ENCODE measurements around the gene RAVER2. TPM values are rescaled to one million over a fixed set of nuclear protein-coding genes. Genes with fewer than 3 reads are reported as not detected.
"Not testable (repeated sequence)": the region's sequence is repeated elsewhere in the genome, so short reads cannot be mapped to it uniquely, and the experiment has no call there.

RAVER2 gene, protein sequence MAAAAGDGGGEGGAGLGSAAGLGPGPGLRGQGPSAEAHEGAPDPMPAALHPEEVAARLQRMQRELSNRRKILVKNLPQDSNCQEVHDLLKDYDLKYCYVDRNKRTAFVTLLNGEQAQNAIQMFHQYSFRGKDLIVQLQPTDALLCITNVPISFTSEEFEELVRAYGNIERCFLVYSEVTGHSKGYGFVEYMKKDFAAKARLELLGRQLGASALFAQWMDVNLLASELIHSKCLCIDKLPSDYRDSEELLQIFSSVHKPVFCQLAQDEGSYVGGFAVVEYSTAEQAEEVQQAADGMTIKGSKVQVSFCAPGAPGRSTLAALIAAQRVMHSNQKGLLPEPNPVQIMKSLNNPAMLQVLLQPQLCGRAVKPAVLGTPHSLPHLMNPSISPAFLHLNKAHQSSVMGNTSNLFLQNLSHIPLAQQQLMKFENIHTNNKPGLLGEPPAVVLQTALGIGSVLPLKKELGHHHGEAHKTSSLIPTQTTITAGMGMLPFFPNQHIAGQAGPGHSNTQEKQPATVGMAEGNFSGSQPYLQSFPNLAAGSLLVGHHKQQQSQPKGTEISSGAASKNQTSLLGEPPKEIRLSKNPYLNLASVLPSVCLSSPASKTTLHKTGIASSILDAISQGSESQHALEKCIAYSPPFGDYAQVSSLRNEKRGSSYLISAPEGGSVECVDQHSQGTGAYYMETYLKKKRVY
- 18.3 to 19.6 TPM (median 18.6 TPM) in 3 replicates for total RNA-seq

DNA sequence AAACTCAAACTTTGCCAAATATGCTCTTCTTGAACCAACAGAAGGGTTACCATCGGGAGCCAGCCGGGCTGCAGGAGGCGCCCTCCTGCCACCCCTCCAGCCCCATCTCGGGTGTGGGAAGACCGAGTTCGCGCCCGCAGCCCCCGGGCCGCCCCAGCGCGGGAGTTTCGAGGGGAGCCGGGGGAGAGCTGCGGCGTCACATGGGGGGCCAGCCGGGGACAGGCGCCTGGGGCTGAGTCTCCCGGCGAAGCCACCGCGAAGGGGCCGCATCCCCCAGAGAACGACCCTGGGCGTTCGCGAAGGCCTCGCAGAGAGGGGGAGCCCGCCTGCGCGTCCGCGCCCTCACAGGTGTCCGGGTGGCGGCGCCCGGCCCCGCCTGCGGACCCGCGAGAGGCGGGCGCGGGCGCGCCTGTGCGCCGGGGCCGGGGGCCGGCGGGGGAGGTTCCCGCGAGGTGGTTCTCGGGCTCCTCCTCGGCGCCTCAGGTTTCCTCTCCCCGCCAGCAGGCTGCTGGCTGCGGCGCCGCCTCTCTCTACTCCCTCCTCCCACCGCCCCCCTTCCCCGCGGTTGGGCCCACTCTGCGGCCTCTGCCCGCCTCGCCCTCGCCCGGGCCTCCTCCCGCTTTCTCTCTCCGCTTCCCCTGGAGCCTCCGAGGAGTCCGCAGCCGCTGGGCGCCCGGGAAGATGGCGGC is at the start of gene RAVER2:
Gene RAVER2, plus strand, starts transcription at position 584 of the 689 bp plus-strand sequence. Its CDS starts 98 bp downstream, at position 682.
- H3K27me3 Mint-ChIP-seq (ENCODE audit: low read depth): no peaks in the 10 kb centered on the region
- peak within 1 kb of the TSS; percentile 98 for H3K27ac Mint-ChIP-seq
- peak within 1 kb of the TSS; percentile 88 for H3K4me3 Mint-ChIP-seq
- H3K4me1 Mint-ChIP-seq: peaks cover 23% of the 10 kb centered on the region
- peak; percentile 74 to 84 for DNase-seq (ENCODE audit: low spot score in 2 of 2, unreplicated experiment in 2 of 2)
- H3K36me3 Mint-ChIP-seq: no peaks in the 10 kb centered on the region
- H3K9me3 Mint-ChIP-seq: no peaks in the 10 kb centered on the region
- no peak for TF ChIP-seq CTCF (IDR thresholded peaks at IDR 0.05; ENCODE audit: unreplicated experiment)

DNA sequence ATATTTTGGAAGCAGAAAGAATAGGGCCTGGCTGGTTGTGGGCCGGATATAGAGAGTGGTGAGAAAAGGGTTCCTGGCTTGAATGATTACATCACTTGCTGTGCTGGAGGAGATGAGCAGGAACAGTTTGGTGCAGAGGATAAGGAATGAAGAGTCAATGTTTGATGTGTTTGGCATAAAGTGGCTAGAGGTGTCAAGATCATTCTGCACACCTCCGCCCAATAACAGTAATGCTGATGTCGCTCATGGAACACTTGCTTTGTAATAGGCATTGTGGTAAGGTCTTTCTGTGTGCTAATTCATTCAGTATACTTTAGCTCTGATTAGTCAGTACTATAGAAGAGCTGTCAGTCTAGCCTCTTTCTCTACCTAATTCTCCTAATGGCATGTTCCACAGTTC is 48.0 kb upstream of the RAVER2 start:
- Mint-ChIP-seq H3K4me1 (peaks cover 5% of the 10 kb centered on the region), H3K4me3 (no peak overlapping the region), H3K9me3 (no peaks in the 10 kb centered on the region), H3K27me3 (ENCODE audit: low read depth) (no peaks in the 10 kb centered on the region), H3K36me3 (no peaks in the 10 kb centered on the region), H3K27ac (no peak overlapping the region)
- DNase-seq (ENCODE audit: low spot score in 2 of 2, unreplicated experiment in 2 of 2): no peak
- no peak for TF ChIP-seq CTCF (IDR thresholded peaks at IDR 0.05; ENCODE audit: unreplicated experiment)

DNA sequence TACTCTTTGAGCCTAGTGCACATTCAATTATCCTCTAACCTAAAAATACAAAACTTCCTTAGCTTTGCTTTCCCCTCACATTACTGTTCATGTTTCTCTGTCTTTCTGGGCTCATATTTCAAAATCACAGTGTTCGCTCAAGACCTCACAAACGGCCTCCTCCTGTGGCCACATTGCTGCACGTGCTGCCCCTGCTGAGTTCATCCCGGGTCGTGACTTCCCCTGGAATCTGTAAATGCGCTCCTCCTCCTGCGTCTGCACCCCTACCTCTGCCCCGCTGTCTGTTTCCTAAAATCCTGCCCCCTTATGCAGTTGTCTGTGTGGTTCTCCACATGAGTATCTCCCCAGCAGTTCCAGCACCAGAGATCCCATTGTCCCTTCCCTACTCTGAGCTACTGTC is 45.5 kb upstream of the RAVER2 start:
- no peaks in the 10 kb centered on the region for H3K27me3 Mint-ChIP-seq (ENCODE audit: low read depth)
- no peaks in the 10 kb centered on the region for H3K36me3 Mint-ChIP-seq
- DNase-seq (ENCODE audit: low spot score in 2 of 2, unreplicated experiment in 2 of 2): no peak
- H3K9me3 Mint-ChIP-seq: peaks cover 6% of the 10 kb centered on the region
- no peak for TF ChIP-seq CTCF (IDR thresholded peaks at IDR 0.05; ENCODE audit: unreplicated experiment)
- H3K4me1 Mint-ChIP-seq: no peaks in the 10 kb centered on the region
- H3K4me3 Mint-ChIP-seq: no peak overlapping the region
- no peak overlapping the region for H3K27ac Mint-ChIP-seq

- H3K36me3 Mint-ChIP-seq: no peaks in the 10 kb centered on the region
- H3K27me3 Mint-ChIP-seq (ENCODE audit: low read depth): no peaks in the 10 kb centered on the region
- peaks cover 6% of the 10 kb centered on the region for H3K9me3 Mint-ChIP-seq
- H3K4me1 Mint-ChIP-seq: no peaks in the 10 kb centered on the region
- H3K27ac Mint-ChIP-seq: no peak overlapping the region
- TF ChIP-seq CTCF (IDR thresholded peaks at IDR 0.05; ENCODE audit: unreplicated experiment): no peak
- H3K4me3 Mint-ChIP-seq: no peak overlapping the region
- DNase-seq (ENCODE audit: low spot score in 2 of 2, unreplicated experiment in 2 of 2): no peak
Measured at GRCh38 chr1:64701071-64701470, 43.8 kb upstream of the RAVER2 start.

DNA sequence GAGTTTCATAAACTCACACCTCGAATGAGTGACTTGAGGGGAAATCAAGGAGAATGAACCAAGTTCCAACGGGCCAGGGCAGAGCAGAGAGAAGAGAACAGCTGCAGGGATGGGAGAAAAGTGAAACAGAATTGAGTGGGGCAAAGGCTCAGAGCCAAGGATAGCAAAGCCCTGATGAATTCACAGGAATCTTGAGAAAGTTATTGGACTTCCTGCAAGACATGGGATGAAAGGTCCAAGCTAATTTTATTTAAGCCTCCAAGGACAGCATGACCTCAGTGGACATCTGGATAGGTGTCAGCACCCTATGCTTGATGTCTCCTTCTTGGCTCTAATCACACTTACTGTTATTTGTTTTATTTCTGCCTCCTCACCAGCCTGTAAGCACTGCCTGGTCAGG is 43.0 kb upstream of the RAVER2 start:
- H3K36me3 Mint-ChIP-seq: no peaks in the 10 kb centered on the region
- TF ChIP-seq CTCF (IDR thresholded peaks at IDR 0.05; ENCODE audit: unreplicated experiment): no peak
- H3K27me3 Mint-ChIP-seq (ENCODE audit: low read depth): no peaks in the 10 kb centered on the region
- no peak overlapping the region for H3K4me3 Mint-ChIP-seq
- no peaks in the 10 kb centered on the region for H3K4me1 Mint-ChIP-seq
- H3K9me3 Mint-ChIP-seq: peaks cover 6% of the 10 kb centered on the region
- no peak overlapping the region for H3K27ac Mint-ChIP-seq
- DNase-seq (ENCODE audit: low spot score in 2 of 2, unreplicated experiment in 2 of 2): no peak

GRCh38 chr1:64702670-64703069 is 42.2 kb upstream of the RAVER2 start:
- not testable (repeated sequence) for H3K36me3 Mint-ChIP-seq; H3K4me1 Mint-ChIP-seq; H3K27ac Mint-ChIP-seq; H3K27me3 Mint-ChIP-seq (ENCODE audit: low read depth); H3K9me3 Mint-ChIP-seq; DNase-seq (ENCODE audit: low spot score in 2 of 2, unreplicated experiment in 2 of 2); H3K4me3 Mint-ChIP-seq
